GM21367 (cell line): ENCODE measurements around the gene CCL4.
"Not testable (repeated sequence)": the region's sequence is repeated elsewhere in the genome, so short reads cannot be mapped to it uniquely, and the experiment has no call there.

ENCODE experiments used
- ATAC-seq: cut with Tn5 transposase; IDR thresholded peaks from one replicate; pipeline ENCODE4 v1.9.1; 2021; ENCODE audit not compliant: unreplicated experiment

Gene CCL4

GRCh38 chr17:36087897-36088572 lies 15.6 kb upstream of the CCL4 start:
- ATAC-seq, result not testable (repeated sequence)

DNA sequence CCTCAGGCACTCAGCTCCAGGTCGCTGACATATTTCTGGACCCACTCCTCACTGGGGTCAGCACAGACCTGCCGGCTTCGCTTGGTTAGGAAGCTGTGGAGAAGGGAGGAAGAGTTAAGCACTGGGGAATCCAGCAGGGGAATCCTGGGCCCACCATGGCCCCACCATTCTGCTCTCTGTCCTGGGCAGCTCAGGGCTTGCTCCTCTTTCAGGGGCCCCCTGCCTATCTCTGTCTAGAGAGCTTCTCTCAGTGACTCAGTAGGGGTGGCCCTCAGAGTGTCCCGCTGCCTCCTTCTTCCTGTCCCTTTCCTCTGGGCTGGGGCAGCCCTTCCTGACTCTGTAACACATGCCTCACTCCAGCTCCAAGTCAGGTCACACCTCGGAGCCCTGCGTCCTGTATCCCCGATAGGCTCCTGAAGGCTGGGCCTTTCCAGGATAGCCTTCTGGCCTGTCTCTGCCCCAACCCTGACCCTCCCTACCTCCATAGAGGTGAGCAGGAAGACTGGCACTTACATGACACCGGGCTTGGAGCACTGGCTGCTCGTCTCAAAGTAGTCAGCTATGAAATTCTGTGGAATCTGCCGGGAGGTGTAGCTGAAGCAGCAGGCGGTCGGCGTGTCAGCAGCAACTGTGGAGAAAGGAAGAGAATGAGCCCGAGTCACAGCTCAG lies 14.8 kb upstream of the CCL4 start:
- no peak for ATAC-seq

DNA sequence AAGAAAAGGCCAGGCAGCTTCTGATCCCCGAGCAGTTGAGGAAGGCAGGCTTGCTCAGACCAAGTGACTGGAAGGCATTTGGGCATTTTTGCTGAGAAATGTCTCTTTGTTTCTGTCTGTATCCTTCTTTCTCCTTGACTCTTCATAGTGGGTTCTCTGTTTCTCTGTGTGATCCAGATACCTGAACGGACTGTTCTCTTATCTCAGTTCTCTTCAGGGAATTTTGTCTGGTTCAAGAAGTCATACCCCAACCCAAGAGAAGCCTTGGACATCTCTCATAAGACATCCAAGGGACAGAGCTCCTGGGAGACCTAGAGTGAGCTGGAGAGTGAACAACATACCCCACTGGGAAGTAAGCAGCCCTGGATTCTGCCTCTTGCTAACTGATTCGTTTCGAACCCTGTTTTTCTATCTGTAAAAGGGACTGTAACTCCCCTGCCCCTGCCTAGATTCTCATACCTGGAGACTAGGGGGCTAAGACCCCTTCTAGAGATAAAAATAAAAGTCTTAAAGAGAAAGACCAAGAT lies 14.2 kb upstream of the CCL4 start:
- ATAC-seq, result no peak

- ATAC-seq, result peak; percentile 46
Observed at GRCh38 chr17:36089888-36090836, 13.5 kb upstream of the CCL4 start, which contains the start of gene CCL3. Gene CCL3, minus strand, starts transcription at chr17:36090143. Its CDS starts 85 bp downstream, at chr17:36090058.

DNA sequence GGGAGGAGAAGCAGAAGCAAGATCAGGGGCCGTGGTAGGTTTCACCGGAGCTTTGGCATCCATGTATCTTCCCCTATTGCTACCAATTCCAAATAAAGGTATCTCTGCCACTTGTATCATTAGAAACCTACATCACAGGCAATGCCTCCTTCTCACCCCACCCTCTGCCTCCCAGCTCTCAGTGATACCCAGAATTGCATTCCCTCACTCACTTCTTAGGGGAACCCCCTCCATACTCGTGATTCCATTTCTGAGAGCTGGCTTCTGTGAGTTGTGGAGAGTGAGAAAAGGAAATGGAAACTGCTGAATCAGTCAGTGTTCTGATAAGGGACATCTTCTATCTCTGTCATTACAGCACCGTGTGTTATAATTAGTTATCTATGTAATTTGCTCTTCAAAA lies 11.4 kb upstream of the CCL4 start:
- no peak for ATAC-seq

DNA sequence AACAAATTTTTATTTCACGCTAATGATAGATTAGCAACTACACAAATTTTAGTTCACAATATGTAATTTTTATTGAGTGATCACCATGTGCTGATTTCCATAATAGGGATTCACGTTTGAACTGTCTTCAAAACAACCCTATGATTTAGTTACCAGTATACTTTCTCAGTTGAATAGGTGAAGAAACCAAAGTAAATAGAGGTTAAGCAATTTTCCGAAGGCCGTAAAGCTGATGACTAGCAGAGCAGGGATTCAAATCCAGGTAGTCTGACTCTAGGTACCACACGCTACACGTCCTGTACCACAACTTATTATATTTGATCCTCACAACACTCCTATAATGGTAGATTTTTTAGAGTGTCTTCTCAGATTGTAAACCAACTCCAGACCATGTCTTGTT lies 10.9 kb upstream of the CCL4 start:
- ATAC-seq, result not testable (repeated sequence)

DNA sequence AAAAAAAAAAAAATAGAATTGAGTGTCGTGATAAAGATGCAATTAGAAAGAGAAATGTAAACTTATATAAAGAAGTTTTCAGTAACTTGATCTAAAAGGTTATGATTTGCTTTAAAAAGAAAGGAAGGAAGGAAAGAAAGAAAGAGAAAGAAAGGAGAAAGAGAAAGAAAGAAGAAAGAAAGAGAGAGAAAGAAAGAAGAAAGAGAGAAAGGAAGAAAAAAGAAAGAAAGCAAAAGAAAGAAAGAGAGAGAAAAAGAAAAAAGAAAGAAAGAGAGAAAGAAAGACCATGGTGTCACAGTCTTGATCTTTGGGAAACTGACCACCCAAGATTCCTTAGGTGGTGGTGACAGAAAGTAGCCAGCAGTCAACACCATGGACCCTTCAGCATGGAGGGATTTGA lies 9.4 kb upstream of the CCL4 start:
- ATAC-seq, result no peak

GRCh38 chr17:36094746-36095145 lies 8.9 kb upstream of the CCL4 start:
- no peak for ATAC-seq

- ATAC-seq, result no peak
Observed at GRCh38 chr17:36095992-36096391, 7.6 kb upstream of the CCL4 start.

GRCh38 chr17:36099004-36099403 lies 4.6 kb upstream of the CCL4 start:
- not testable (repeated sequence) for ATAC-seq

DNA sequence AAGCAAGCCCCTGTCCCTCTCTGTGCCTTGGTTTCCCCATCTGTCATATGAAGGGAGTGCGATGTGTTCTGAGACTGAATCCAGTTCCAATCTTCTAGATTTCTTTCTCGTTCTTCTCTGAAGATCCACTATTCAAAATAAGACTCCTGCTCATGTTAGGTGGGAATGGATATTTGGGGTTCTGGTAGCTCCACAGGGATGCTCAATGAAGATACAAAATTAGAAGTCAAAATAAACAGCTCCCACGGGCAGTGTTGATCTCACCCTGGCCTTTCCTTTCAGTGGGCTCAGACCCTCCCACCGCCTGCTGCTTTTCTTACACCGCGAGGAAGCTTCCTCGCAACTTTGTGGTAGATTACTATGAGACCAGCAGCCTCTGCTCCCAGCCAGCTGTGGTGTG lies 619 bp downstream of the CCL4 start:
- ATAC-seq, result not testable (repeated sequence)

GRCh38 chr17:36104701-36105181 lies 1.1 kb downstream of the CCL4 start:
- ATAC-seq, result no peak

- ATAC-seq, result no peak
Observed at GRCh38 chr17:36105781-36106492, 2.3 kb downstream of the CCL4 start.

DNA sequence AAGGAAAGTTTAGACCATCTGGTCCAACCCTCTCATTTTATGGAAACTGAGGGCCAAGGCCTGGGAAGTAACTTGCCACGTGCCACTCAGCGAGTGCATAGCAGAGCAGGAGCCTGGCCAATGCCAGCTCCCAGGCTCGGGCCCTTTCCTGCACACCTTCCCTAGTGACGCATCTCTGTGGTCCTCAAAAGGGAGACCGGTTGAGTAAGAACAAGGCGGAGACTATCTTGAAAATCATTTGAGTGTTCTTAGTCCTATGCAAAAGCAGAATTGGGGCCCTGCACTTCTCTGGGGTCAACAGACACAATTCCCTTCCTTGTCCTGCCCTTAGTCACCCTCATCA lies 2.8 kb downstream of the CCL4 start:
- no peak for ATAC-seq

- ATAC-seq, result no peak
Observed at GRCh38 chr17:36107660-36108059, 4.0 kb downstream of the CCL4 start.

DNA sequence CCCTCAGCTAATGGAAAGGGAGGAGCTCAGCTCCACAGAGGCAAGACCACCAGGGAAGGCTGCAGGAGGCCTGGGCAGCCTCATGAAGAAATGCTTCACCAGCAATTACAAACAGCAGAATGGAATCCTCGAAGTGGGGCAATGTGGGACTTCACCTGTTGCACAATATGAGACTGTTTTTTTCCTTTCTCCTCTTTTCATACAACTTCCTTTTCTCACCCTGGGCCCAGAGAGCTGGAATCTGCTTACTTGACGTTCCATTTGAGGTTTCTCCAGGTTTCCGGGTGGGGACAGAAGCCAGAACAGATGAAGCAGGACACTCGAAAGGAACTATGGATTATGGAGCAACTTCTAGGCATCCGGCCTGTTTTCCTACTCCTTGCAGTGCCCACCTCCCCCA lies 4.6 kb downstream of the CCL4 start:
- not testable (repeated sequence) for ATAC-seq

GRCh38 chr17:36111068-36111490 lies 7.5 kb downstream of the CCL4 start:
- no peak for ATAC-seq

DNA sequence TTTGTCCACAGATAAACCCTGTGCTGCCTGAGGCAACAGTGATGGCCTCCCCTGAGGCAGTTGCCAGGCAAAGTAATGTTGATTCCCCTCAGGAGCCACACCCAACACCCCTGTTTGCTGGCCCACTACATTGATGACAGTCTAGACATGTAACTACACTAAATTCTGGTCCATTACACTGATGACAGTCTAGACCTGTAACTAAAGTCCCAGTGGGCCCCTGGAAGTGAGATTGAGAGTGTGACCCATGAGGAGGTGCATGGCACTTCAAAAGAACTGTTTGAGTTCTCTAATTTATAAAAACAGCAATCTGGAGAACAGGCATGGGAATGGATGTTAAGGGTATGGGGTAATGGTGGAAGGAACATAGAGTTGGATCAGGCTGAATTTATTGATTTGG lies 8.9 kb downstream of the CCL4 start:
- ATAC-seq, result no peak

- ATAC-seq, result not testable (repeated sequence)
Observed at GRCh38 chr17:36113131-36113530, 9.5 kb downstream of the CCL4 start.

GRCh38 chr17:36114971-36115648 lies 11.5 kb downstream of the CCL4 start:
- not testable (repeated sequence) for ATAC-seq
